WI38 (cell line): Measurements from ENCODE around the gene GAL3ST3.

Experiments
- H3K4me3 ChIP-seq: 2 replicates; pipeline ENCODE4 v1.5.1; 2011; ENCODE audit warnings: low read depth, mild to moderate bottlenecking, control low read depth, low read length
- CTCF ChIP-seq: IDR thresholded peaks from 2 replicates; pipeline ENCODE4 v1.5.1; 2012; ENCODE audit warnings: low read depth, mild to moderate bottlenecking, control low read depth, low read length

The GAL3ST3 gene

GRCh38 chr11:66073669-66074068, 24.7 kb upstream of the GAL3ST3 start:
- TF ChIP-seq CTCF = no peak
- H3K4me3 ChIP-seq = no peak overlapping the region

- H3K4me3 ChIP-seq = no peak overlapping the region; the same call in 1 of the 2 replicates
- TF ChIP-seq CTCF = no peak
Observed at GRCh38 chr11:66072518-66072917, 23.6 kb upstream of the GAL3ST3 start.

GRCh38 chr11:66072081-66072480, 23.1 kb upstream of the GAL3ST3 start:
- peak overlapping the region; percentile 76 for H3K4me3 ChIP-seq
- no peak for TF ChIP-seq CTCF

GRCh38 chr11:66071381-66071801, 22.4 kb upstream of the GAL3ST3 start:
- H3K4me3 ChIP-seq = peak overlapping the region; percentile 76
- no peak for TF ChIP-seq CTCF

GRCh38 chr11:66070604-66071380, 21.8 kb upstream of the GAL3ST3 start:
- TF ChIP-seq CTCF = no peak
- peak overlapping the region; percentile 76 for H3K4me3 ChIP-seq

GRCh38 chr11:66069715-66070603, 21.0 kb upstream of the GAL3ST3 start, which contains the start of gene PACS1:
PACS1 (plus strand) TSS chr11:66070272; CDS start chr11:66070487, 215 bp downstream.
- no peak for TF ChIP-seq CTCF
- H3K4me3 ChIP-seq = peak within 1 kb of the TSS; percentile 76
